Prostate gland (tissue), 2 donors: ENCODE measurements around the gene TLE1.

Experiments
- POLR2A ChIP-seq: fragments of 450-650 bp; IDR thresholded peaks from one replicate; pipeline ENCODE4 v1.6.1; 2016; ENCODE audit warnings: antibody characterized with exemption, mild to moderate bottlenecking
- TF ChIP-seq, protein P1 (sequence below), 4 experiments: fragments of 200-600 bp in 2 of 4; fragments of 450-650 bp in 2 of 4; sonication (generic) in 2 of 4; IDR thresholded peaks; 1 replicate in 3 of 4; 2 replicates in 1 of 4; pipeline ENCODE4 v1.5.1; 2016 to 2019; ENCODE audit warnings: antibody characterized with exemption in 4 of 4, mild to moderate bottlenecking in 2 of 4, moderate library complexity in 2 of 4

DNA sequence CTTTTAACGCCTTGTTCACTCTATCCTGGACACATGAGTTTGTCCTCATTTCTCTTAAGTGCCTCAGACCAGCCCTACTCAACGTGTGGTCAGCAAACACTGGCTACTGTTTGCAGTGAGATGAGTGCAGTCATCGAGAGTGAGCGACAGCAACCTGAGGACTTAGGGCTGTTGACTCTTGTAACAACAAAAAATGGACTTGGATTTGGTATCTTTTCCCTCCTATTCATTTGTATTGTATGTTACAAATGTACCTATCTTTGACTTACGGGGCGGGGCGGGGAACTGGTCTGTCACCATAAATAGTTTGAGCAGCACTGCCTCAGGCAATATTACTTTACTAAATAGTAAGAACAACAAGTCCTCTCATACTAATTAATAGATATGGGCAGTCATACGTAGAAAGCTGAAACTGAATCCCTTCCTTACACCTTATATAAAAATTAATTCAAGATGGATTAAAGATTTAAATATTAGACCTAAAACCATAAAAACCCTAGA is 84.1 kb downstream of the TLE1 start:
- TF ChIP-seq, protein P1, sequence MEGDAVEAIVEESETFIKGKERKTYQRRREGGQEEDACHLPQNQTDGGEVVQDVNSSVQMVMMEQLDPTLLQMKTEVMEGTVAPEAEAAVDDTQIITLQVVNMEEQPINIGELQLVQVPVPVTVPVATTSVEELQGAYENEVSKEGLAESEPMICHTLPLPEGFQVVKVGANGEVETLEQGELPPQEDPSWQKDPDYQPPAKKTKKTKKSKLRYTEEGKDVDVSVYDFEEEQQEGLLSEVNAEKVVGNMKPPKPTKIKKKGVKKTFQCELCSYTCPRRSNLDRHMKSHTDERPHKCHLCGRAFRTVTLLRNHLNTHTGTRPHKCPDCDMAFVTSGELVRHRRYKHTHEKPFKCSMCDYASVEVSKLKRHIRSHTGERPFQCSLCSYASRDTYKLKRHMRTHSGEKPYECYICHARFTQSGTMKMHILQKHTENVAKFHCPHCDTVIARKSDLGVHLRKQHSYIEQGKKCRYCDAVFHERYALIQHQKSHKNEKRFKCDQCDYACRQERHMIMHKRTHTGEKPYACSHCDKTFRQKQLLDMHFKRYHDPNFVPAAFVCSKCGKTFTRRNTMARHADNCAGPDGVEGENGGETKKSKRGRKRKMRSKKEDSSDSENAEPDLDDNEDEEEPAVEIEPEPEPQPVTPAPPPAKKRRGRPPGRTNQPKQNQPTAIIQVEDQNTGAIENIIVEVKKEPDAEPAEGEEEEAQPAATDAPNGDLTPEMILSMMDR (IDR thresholded peaks at IDR 0.05) = no peak
- TF ChIP-seq POLR2A = no peak
